Neural progenitor cell (in vitro differentiated cells): ENCODE data around the gene LIN9.

Experiments
- EZH2 ChIP-seq: fragments of 200-600 bp; sonication (generic); IDR thresholded peaks from 2 replicates; pipeline ENCODE4 v1.6.1; 2017; ENCODE audit warnings: antibody characterized with exemption, mild to moderate bottlenecking, moderate library complexity
- EZH2phosphoT487 ChIP-seq: fragments of 200-600 bp; sonication (generic); IDR thresholded peaks from 2 replicates; pipeline ENCODE4 v1.6.1; 2017; ENCODE audit warnings: antibody characterized with exemption
- TF ChIP-seq, protein P1 (sequence below): fragments of 200-600 bp; sonication (generic); IDR thresholded peaks from 2 replicates; pipeline ENCODE4 v1.5.1; 2017; ENCODE audit warnings: antibody characterized with exemption, mild to moderate bottlenecking

- TF ChIP-seq, protein P1, sequence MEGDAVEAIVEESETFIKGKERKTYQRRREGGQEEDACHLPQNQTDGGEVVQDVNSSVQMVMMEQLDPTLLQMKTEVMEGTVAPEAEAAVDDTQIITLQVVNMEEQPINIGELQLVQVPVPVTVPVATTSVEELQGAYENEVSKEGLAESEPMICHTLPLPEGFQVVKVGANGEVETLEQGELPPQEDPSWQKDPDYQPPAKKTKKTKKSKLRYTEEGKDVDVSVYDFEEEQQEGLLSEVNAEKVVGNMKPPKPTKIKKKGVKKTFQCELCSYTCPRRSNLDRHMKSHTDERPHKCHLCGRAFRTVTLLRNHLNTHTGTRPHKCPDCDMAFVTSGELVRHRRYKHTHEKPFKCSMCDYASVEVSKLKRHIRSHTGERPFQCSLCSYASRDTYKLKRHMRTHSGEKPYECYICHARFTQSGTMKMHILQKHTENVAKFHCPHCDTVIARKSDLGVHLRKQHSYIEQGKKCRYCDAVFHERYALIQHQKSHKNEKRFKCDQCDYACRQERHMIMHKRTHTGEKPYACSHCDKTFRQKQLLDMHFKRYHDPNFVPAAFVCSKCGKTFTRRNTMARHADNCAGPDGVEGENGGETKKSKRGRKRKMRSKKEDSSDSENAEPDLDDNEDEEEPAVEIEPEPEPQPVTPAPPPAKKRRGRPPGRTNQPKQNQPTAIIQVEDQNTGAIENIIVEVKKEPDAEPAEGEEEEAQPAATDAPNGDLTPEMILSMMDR = no peak
- no peak for TF ChIP-seq EZH2phosphoT487
- TF ChIP-seq EZH2 = no peak
These were observed 26.7 kb upstream of the LIN9 start for GRCh38 chr1:226335661-226336060.
